Right lobe of liver (tissue), 4 donors: Measurements from ENCODE around the gene DDX43.

Experiments used
- CTCF ChIP-seq, 4 donors: fragments of 200-600 bp in 3 of 4; fragments of 450-650 bp in 1 of 4; IDR thresholded peaks; one replicate each; pipeline versions ENCODE4 v1.5.1 to v1.8.0; 2016 to 2022; ENCODE audit warnings: antibody characterized with exemption in 4 of 4, mild to moderate bottlenecking in 2 of 4
- POLR2A ChIP-seq: fragments of 450-650 bp; IDR thresholded peaks from one replicate; pipeline ENCODE4 v1.6.1; 2017; ENCODE audit warnings: antibody characterized with exemption, mild to moderate bottlenecking
- donor health status: DM: no; HTN: no; CAD: no.
- donor health status: DM: no; HTN: no; CAD: no.
- donor health status: DM: no; HTN: yes; CAD: no.

GRCh38 chr6:73382462-73383113 lies 12.0 kb upstream of the DDX43 start:
- TF ChIP-seq CTCF (IDR thresholded peaks at IDR 0.05) = no peak
- no peak for TF ChIP-seq POLR2A
